ENCODE results near the gene PRPS1.

PRPS1 gene

GRCh38 chrX:107673933-107674479 lies 45.7 kb downstream of the PRPS1 start (continued):
- TF ChIP-seq SCRT1 (tag by site-specific recombination; IDR thresholded peaks at IDR 0.05; ENCODE audit: borderline replicate concordance): no peak
- TF ChIP-seq ZNF350 (tag by site-specific recombination; IDR thresholded peaks at IDR 0.05): no peak
- TF ChIP-seq ZNF391 (tag by site-specific recombination; IDR thresholded peaks at IDR 0.05; ENCODE audit: borderline replicate concordance, low read depth): no peak
- TF ChIP-seq KLF1 (tag by site-specific recombination; IDR thresholded peaks at IDR 0.05): peak; percentile 61; the same call in 1 of the 2 replicates
- TF ChIP-seq GFI1B (tag by site-specific recombination; IDR thresholded peaks at IDR 0.05): no peak
- TF ChIP-seq ZNF398 (tag by site-specific recombination; IDR thresholded peaks at IDR 0.05): peak; percentile 62
- peak; percentile 46 for TF ChIP-seq IKZF3 (tag by site-specific recombination; IDR thresholded peaks at IDR 0.05)
- no peak for TF ChIP-seq ZNF132 (tag by site-specific recombination; IDR thresholded peaks at IDR 0.05; ENCODE audit: borderline replicate concordance)
- TF ChIP-seq ZNF660 (tag by site-specific recombination; IDR thresholded peaks at IDR 0.05): no peak
- TF ChIP-seq ZNF335 (tag by site-specific recombination; conservative IDR thresholded peaks at IDR 0.05): no peak
- TF ChIP-seq ZBTB20 (tag by site-specific recombination; IDR thresholded peaks at IDR 0.05): peak; percentile 23; the same call in 1 of the 2 replicates

GRCh38 chrX:107674480-107675364 lies 46.4 kb downstream of the PRPS1 start:
- H3K4me1 ChIP-seq (ENCODE audit: control insufficient read depth, insufficient read depth, low read length): peaks cover 21% of the 10 kb centered on the region
- H3K27ac ChIP-seq (ENCODE audit: extremely low read depth, low read depth, low read length): peak overlapping the region; percentile 32
- H3K4me3 ChIP-seq (ENCODE audit: low read depth, low read length): no peak overlapping the region
- no peaks in the 10 kb centered on the region for H3K36me3 ChIP-seq (ENCODE audit: control insufficient read depth in 2 of 2, insufficient read depth in 1 of 2, low read length in 2 of 2)
- POLR2A ChIA-PET: interaction anchor here (1.5 to 4.9 kb wide), 3 partner anchors 12 to 57 kb away, joined by 5 to 31 read pairs (median 5); no protein-coding TSS in a partner anchor
- CTCF ChIA-PET: interaction anchor here (1.2 to 8.5 kb wide), 8 partner anchors 9 to 136 kb away, joined by 3 to 161 read pairs (median 8); no protein-coding TSS in a partner anchor
- H3K9me3 ChIP-seq (ENCODE audit: control insufficient read depth, insufficient read depth, low read depth, low read length): no peaks in the 10 kb centered on the region
- no peak for TF ChIP-seq ZNF629 (tag by site-specific recombination; IDR thresholded peaks at IDR 0.05)
- no peak for TF ChIP-seq PATZ1 (tag by site-specific recombination; IDR thresholded peaks at IDR 0.05)
- no peak for TF ChIP-seq REPIN1 (tag by site-specific recombination; IDR thresholded peaks at IDR 0.05; ENCODE audit: low read depth)
- peak; percentile 95; the same call in 1 of the 2 replicates for TF ChIP-seq ZNF768 (tag by site-specific recombination; IDR thresholded peaks at IDR 0.05)
- TF ChIP-seq SP3 (tag by site-specific recombination; IDR thresholded peaks at IDR 0.05): peak; percentile 17
- no peak for TF ChIP-seq HOXA7 (CRISPR knock-in tag; IDR thresholded peaks at IDR 0.05; ENCODE audit: borderline replicate concordance)
- no peak for TF ChIP-seq ZNF366 (tag by site-specific recombination; conservative IDR thresholded peaks at IDR 0.05)
- no peak for TF ChIP-seq ZNF707 (tag by site-specific recombination; IDR thresholded peaks at IDR 0.05)
- TF ChIP-seq ZNF624 (tag by site-specific recombination; IDR thresholded peaks at IDR 0.05): no peak
- TF ChIP-seq GLIS1 (tag by site-specific recombination; IDR thresholded peaks at IDR 0.05): peak; percentile 62
- no peak for TF ChIP-seq ZNF529 (tag by site-specific recombination; IDR thresholded peaks at IDR 0.05; ENCODE audit: insufficient replicate concordance)
- no peak for TF ChIP-seq ZNF791 (tag by site-specific recombination; IDR thresholded peaks at IDR 0.05)
- no peak for TF ChIP-seq ZNF423 (tag by site-specific recombination; IDR thresholded peaks at IDR 0.05)
- no peak for TF ChIP-seq KLF1 (tag by site-specific recombination; IDR thresholded peaks at IDR 0.05)
- TF ChIP-seq WT1 (tag by site-specific recombination; IDR thresholded peaks at IDR 0.05): peak; percentile 94
- peak; percentile 50; the same call in 1 of the 2 replicates for TF ChIP-seq IKZF3 (tag by site-specific recombination; IDR thresholded peaks at IDR 0.05)
- no peak for TF ChIP-seq ZNF596 (tag by site-specific recombination; IDR thresholded peaks at IDR 0.05)
- no peak for TF ChIP-seq ZNF398 (tag by site-specific recombination; IDR thresholded peaks at IDR 0.05)
- TF ChIP-seq ZNF169 (tag by site-specific recombination; IDR thresholded peaks at IDR 0.05): no peak
- TF ChIP-seq ZNF324 (tag by site-specific recombination; IDR thresholded peaks at IDR 0.05): no peak
- TF ChIP-seq ZNF132 (tag by site-specific recombination; IDR thresholded peaks at IDR 0.05; ENCODE audit: borderline replicate concordance): no peak

Data from HEK293 (cell line).